ENCODE results near the gene MAGEA9B. TPM values are rescaled to one million over a fixed set of nuclear protein-coding genes. Genes with fewer than 3 reads are reported as not detected.
A peak's percentile ranks its signal among the peaks of the same experiment; 100 is the strongest.
"Not testable (repeated sequence)": the region's sequence is repeated elsewhere in the genome, so short reads cannot be mapped to it uniquely, and the experiment has no call there.

MAGEA9B gene
- total RNA-seq, 2 experiments from 2014 or later, result not detected

GRCh38 chrX:149539283-149540130, 47.8 kb downstream of the MAGEA9B start:
- POLR2A ChIA-PET, result interaction anchor here (0.6 to 2.6 kb wide), 8 partner anchors 10 to 399 kb away, joined by 3 to 27 read pairs (median 4); partner anchors contain the start of genes EOLA2 and IDS
- Histone ChIP-seq H3K9me3 (ENCODE audit: low read length) (no peaks in the 10 kb centered on the region), H2AFZ (ENCODE audit: low read length) (no peak overlapping the region), H3K27ac (ENCODE audit: low read depth, low read length, poor library complexity, severe bottlenecking) (peak overlapping the region; percentile 53), H3K36me3 (ENCODE audit: insufficient read depth, low read length) (no peaks in the 10 kb centered on the region), H4K20me1 (ENCODE audit: insufficient read depth, low read length) (no peaks in the 10 kb centered on the region), H3K9me2 (ENCODE audit: insufficient read depth, low read length) (no peaks in the 10 kb centered on the region), H3K4me2 (ENCODE audit: low read length) (peak overlapping the region; percentile 95), H3K4me1 (ENCODE audit: insufficient read depth, low read length, poor library complexity, severe bottlenecking) (peaks cover 9% of the 10 kb centered on the region), H3K4me3 (ENCODE audit: low read depth, low read length, poor library complexity, severe bottlenecking) (peak overlapping the region; percentile 73), H3K79me2 (ENCODE audit: insufficient read depth, low read depth, low read length) (0 out of 2 replicates have a peak, but pooled peaks cover 4% of the 10 kb centered on the region)
- intact Hi-C loops (cut with micrococcal nuclease; ENCODE audit: unreplicated experiment), result loop anchor here (2.0 kb wide), 1 partner anchor 35 kb away; the partner anchor contains the start of gene IDS
- CTCF ChIA-PET (ENCODE audit: unreplicated experiment), result interaction anchor here (1.0 to 2.4 kb wide), 4 partner anchors 12 to 401 kb away, joined by 3 to 11 read pairs (median 4); partner anchors contain the start of gene IDS
- BruUV-seq (replicated peaks), result no TSS peak
- peak; percentile 88 for DNase-seq (ENCODE audit: low spot score)
- TF ChIP-seq CTCF (conservative IDR thresholded peaks at IDR 0.05; ENCODE audit: low read length), result no peak
- no peak for TF ChIP-seq EZH2phosphoT487 (IDR thresholded peaks at IDR 0.05; ENCODE audit: borderline replicate concordance, low read depth, low read length)

GRCh38 chrX:149537474-149537873, 49.8 kb downstream of the MAGEA9B start:
- BruUV-seq (replicated peaks); CTCF ChIA-PET (ENCODE audit: unreplicated experiment); H3K36me3 ChIP-seq (ENCODE audit: insufficient read depth, low read length): not testable (repeated sequence)

GRCh38 chrX:149534926-149535602, 52.2 kb downstream of the MAGEA9B start:
- H2AFZ ChIP-seq (ENCODE audit: low read length); H3K4me2 ChIP-seq (ENCODE audit: low read length); H4K20me1 ChIP-seq (ENCODE audit: insufficient read depth, low read length); intact Hi-C loops (cut with micrococcal nuclease; ENCODE audit: unreplicated experiment); BruUV-seq (replicated peaks); H3K9me2 ChIP-seq (ENCODE audit: insufficient read depth, low read length); DNase-seq (ENCODE audit: low spot score); H3K9me3 ChIP-seq (ENCODE audit: low read length); H3K79me2 ChIP-seq (ENCODE audit: insufficient read depth, low read depth, low read length); H3K36me3 ChIP-seq (ENCODE audit: insufficient read depth, low read length); CTCF ChIA-PET (ENCODE audit: unreplicated experiment); H3K27ac ChIP-seq (ENCODE audit: low read depth, low read length, poor library complexity, severe bottlenecking); H3K4me3 ChIP-seq (ENCODE audit: low read depth, low read length, poor library complexity, severe bottlenecking); POLR2A ChIA-PET: not testable (repeated sequence)
- H3K4me1 ChIP-seq (ENCODE audit: insufficient read depth, low read length, poor library complexity, severe bottlenecking), result peaks cover 29% of the 10 kb centered on the region

More at GRCh38 chrX:149537474-149537873, 49.8 kb downstream of the MAGEA9B start:
- H3K27ac ChIP-seq (ENCODE audit: low read depth, low read length, poor library complexity, severe bottlenecking); H4K20me1 ChIP-seq (ENCODE audit: insufficient read depth, low read length); H3K9me3 ChIP-seq (ENCODE audit: low read length); H3K4me1 ChIP-seq (ENCODE audit: insufficient read depth, low read length, poor library complexity, severe bottlenecking); H3K79me2 ChIP-seq (ENCODE audit: insufficient read depth, low read depth, low read length); intact Hi-C loops (cut with micrococcal nuclease; ENCODE audit: unreplicated experiment); POLR2A ChIA-PET; H3K4me3 ChIP-seq (ENCODE audit: low read depth, low read length, poor library complexity, severe bottlenecking); H2AFZ ChIP-seq (ENCODE audit: low read length); H3K9me2 ChIP-seq (ENCODE audit: insufficient read depth, low read length); H3K4me2 ChIP-seq (ENCODE audit: low read length): not testable (repeated sequence)
- peak; percentile 36 for DNase-seq (ENCODE audit: low spot score)

- H4K20me1 ChIP-seq (ENCODE audit: insufficient read depth, low read length); H3K27ac ChIP-seq (ENCODE audit: low read depth, low read length, poor library complexity, severe bottlenecking); BruUV-seq (replicated peaks); H3K9me2 ChIP-seq (ENCODE audit: insufficient read depth, low read length); H3K4me2 ChIP-seq (ENCODE audit: low read length); H3K9me3 ChIP-seq (ENCODE audit: low read length); POLR2A ChIA-PET; CTCF ChIA-PET (ENCODE audit: unreplicated experiment); H2AFZ ChIP-seq (ENCODE audit: low read length); intact Hi-C loops (cut with micrococcal nuclease; ENCODE audit: unreplicated experiment); DNase-seq (ENCODE audit: low spot score); H3K4me3 ChIP-seq (ENCODE audit: low read depth, low read length, poor library complexity, severe bottlenecking); H3K36me3 ChIP-seq (ENCODE audit: insufficient read depth, low read length); H3K79me2 ChIP-seq (ENCODE audit: insufficient read depth, low read depth, low read length): not testable (repeated sequence)
- peaks cover 27% of the 10 kb centered on the region for H3K4me1 ChIP-seq (ENCODE audit: insufficient read depth, low read length, poor library complexity, severe bottlenecking)
Measured at GRCh38 chrX:149533999-149534398, 53.3 kb downstream of the MAGEA9B start.

- H3K9me2 ChIP-seq (ENCODE audit: insufficient read depth, low read length); CTCF ChIA-PET (ENCODE audit: unreplicated experiment); BruUV-seq (replicated peaks); intact Hi-C loops (cut with micrococcal nuclease; ENCODE audit: unreplicated experiment); H3K9me3 ChIP-seq (ENCODE audit: low read length); H3K27ac ChIP-seq (ENCODE audit: low read depth, low read length, poor library complexity, severe bottlenecking); DNase-seq (ENCODE audit: low spot score); H3K36me3 ChIP-seq (ENCODE audit: insufficient read depth, low read length); H3K4me2 ChIP-seq (ENCODE audit: low read length); H4K20me1 ChIP-seq (ENCODE audit: insufficient read depth, low read length); H3K4me3 ChIP-seq (ENCODE audit: low read depth, low read length, poor library complexity, severe bottlenecking); POLR2A ChIA-PET; H2AFZ ChIP-seq (ENCODE audit: low read length); H3K79me2 ChIP-seq (ENCODE audit: insufficient read depth, low read depth, low read length): not testable (repeated sequence)
- H3K4me1 ChIP-seq (ENCODE audit: insufficient read depth, low read length, poor library complexity, severe bottlenecking), result peaks cover 22% of the 10 kb centered on the region
Measured at GRCh38 chrX:149532868-149533267, 54.4 kb downstream of the MAGEA9B start.

All from OCI-LY7 (cell line).